Uterus (tissue), 4 donors: ENCODE measurements around the gene ZBTB46. TPM values are rescaled to one million over a fixed set of nuclear protein-coding genes. Genes with fewer than 3 reads are reported as not detected.

Experiments used
- DNase-seq, 2 donors: peaks; one replicate each; pipeline ENCODE4 v3.0.0-alpha.2; 2019 to 2020
- H3K27ac ChIP-seq, 2 donors: fragments of 200-600 bp; sonication (generic); 1 replicate in 1 of 2; 2 replicates in 1 of 2; pipeline ENCODE4 v1.5.1; 2016 to 2018
- H3K27me3 ChIP-seq, 2 donors: fragments of 200-600 bp; sonication (generic); one replicate each; pipeline ENCODE4 v1.5.1; 2018 to 2019; ENCODE audit warnings: control low read depth in 1 of 2
- H3K36me3 ChIP-seq, 2 donors: fragments of 200-600 bp; sonication (generic); one replicate each; pipeline ENCODE4 v1.5.1; 2019; ENCODE audit warnings: control low read depth in 1 of 2
- H3K4me1 ChIP-seq, 2 donors: fragments of 200-600 bp; sonication (generic); one replicate each; pipeline ENCODE4 v1.5.1; 2018 to 2019; ENCODE audit warnings: control low read depth in 1 of 2
- H3K4me3 ChIP-seq, 2 donors: fragments of 200-600 bp; sonication (generic); 1 replicate in 1 of 2; 2 replicates in 1 of 2; pipeline ENCODE4 v1.5.1; 2018 to 2019; ENCODE audit warnings: mild to moderate bottlenecking in 1 of 2
- H3K9me3 ChIP-seq, 2 donors: fragments of 200-600 bp; sonication (generic); one replicate each; pipeline ENCODE4 v1.5.1; 2019; ENCODE audit warnings: control low read depth in 1 of 2
- POLR2A ChIP-seq, 2 donors: fragments of 450-650 bp; IDR thresholded peaks; one replicate each; pipeline ENCODE4 v1.6.1; 2016; ENCODE audit warnings: antibody characterized with exemption in 2 of 2, mild to moderate bottlenecking in 1 of 2, moderate library complexity in 1 of 2
- intact Hi-C: fragments of 100-400 bp; cut with DNase I; formaldehyde crosslinking; loops from one replicate; pipeline ENCODE4 v1.15.1; 2023; ENCODE audit warnings: low total_unique reads
- total RNA-seq, 4 donors: library from RNA; depleted of rRNA in 3 of 4; stranded (reverse); fragments of >200 nt in 3 of 4; gene quantifications; one replicate each; pipeline versions ENCODE4 v1.1.0 to v1.2.4, GENCODE V29; 2014 to 2023
- TF ChIP-seq, protein P1 (sequence below), 4 experiments: fragments of 200-600 bp in 2 of 4; fragments of 450-650 bp in 2 of 4; sonication (generic) in 2 of 4; IDR thresholded peaks; one replicate each; pipeline ENCODE4 v1.5.1; 2016 to 2019; ENCODE audit warnings: antibody characterized with exemption in 4 of 4, mild to moderate bottlenecking in 2 of 4, moderate library complexity in 1 of 4
- donor health status: DM: yes; HTN: yes; CAD: no.

The ZBTB46 gene
- total RNA-seq, 4 donors from 2014 or later: 5.0 to 62.8 (median 38.8) TPM

DNA sequence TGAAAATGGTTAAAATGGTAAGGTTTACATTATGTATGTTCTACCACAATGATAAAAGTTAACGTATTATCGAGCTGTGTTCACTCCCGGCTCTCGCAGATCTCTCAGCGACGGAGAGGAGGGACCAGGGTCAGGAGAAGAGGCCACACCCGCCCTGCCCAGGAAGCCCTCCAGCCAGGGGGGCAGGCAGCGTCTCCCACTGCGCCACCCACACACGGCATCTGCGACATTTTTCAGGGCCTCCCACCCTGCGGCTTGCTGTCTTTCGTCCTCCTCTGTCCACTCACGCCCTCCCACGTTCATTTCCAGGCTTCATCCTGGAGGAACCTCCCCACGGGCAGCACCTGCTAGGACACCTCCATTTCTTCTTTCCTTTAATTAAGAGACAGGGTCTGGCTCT is 43.3 kb downstream of the ZBTB46 start:
- Histone ChIP-seq H3K27ac (no peak overlapping the region), H3K4me1 (no peaks in the 10 kb centered on the region), H3K4me3 (no peak overlapping the region), H3K36me3 (no peaks in the 10 kb centered on the region), H3K9me3 (no peaks in the 10 kb centered on the region), H3K27me3 (no peaks in the 10 kb centered on the region)
- TF ChIP-seq, protein P1, sequence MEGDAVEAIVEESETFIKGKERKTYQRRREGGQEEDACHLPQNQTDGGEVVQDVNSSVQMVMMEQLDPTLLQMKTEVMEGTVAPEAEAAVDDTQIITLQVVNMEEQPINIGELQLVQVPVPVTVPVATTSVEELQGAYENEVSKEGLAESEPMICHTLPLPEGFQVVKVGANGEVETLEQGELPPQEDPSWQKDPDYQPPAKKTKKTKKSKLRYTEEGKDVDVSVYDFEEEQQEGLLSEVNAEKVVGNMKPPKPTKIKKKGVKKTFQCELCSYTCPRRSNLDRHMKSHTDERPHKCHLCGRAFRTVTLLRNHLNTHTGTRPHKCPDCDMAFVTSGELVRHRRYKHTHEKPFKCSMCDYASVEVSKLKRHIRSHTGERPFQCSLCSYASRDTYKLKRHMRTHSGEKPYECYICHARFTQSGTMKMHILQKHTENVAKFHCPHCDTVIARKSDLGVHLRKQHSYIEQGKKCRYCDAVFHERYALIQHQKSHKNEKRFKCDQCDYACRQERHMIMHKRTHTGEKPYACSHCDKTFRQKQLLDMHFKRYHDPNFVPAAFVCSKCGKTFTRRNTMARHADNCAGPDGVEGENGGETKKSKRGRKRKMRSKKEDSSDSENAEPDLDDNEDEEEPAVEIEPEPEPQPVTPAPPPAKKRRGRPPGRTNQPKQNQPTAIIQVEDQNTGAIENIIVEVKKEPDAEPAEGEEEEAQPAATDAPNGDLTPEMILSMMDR (IDR thresholded peaks at IDR 0.05): no peak
- no peak for TF ChIP-seq POLR2A (IDR thresholded peaks at IDR 0.05)
- intact Hi-C loops: loop anchor here (10.0 kb wide), 1 partner anchor 77 kb away; the partner anchor contains the start of genes ABHD16B and TPD52L2
- no peak for DNase-seq

DNA sequence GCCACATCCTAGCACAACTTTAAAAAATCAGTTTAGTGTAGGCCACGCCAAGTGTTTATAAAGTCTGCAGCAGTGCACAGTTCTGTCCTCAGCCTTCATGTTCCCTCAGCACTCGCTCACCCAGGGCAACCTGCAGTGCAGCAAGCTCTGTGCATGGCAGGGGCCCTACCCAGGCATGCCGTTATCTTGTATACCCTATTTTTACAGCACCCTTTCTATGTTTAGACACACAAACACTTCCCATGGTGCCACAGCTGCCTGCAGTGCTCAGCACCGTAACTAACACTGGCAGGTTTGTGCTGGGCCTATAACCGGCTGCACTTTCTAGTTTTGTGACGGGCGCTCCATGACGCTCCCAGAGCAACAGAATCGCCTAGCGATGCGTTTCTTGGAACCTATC is 43.8 kb downstream of the ZBTB46 start:
- Histone ChIP-seq H3K27me3 (no peaks in the 10 kb centered on the region), H3K36me3 (no peaks in the 10 kb centered on the region), H3K9me3 (no peaks in the 10 kb centered on the region), H3K27ac (no peak overlapping the region), H3K4me3 (no peak overlapping the region), H3K4me1 (no peaks in the 10 kb centered on the region)
- no peak for TF ChIP-seq POLR2A (IDR thresholded peaks at IDR 0.05)
- TF ChIP-seq, protein P1 (IDR thresholded peaks at IDR 0.05): no peak
- intact Hi-C loops: loop anchor here (10.0 kb wide), 1 partner anchor 77 kb away; the partner anchor contains the start of genes ABHD16B and TPD52L2
- no peak for DNase-seq

DNA sequence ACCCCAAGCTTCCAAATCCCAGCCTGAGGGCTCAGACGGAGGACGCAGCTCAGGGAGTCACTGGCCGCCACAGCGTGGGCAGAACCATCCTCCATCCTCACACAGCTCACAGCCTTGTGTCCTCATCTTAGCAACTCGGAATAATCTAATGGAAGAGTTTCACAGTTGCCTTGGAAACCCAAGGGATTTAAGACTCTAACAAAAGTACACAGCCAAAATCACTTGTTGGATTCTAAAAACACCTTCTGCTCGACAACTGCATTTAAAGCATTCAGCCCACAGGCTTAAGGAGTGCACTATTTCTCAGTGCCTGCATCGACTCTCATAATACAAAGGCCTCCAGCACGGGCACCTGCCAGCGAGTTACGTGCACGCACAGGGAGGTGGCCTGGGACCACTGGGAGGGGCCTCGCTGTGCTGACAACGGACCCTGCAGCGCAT is 45.4 kb downstream of the ZBTB46 start:
- intact Hi-C loops: loop anchor here (10.0 kb wide), 1 partner anchor 79 kb away; the partner anchor contains the start of genes ABHD16B and TPD52L2
- DNase-seq: no peak
- Histone ChIP-seq H3K4me3 (no peak overlapping the region), H3K4me1 (no peaks in the 10 kb centered on the region), H3K27ac (no peak overlapping the region), H3K9me3 (no peaks in the 10 kb centered on the region), H3K36me3 (no peaks in the 10 kb centered on the region), H3K27me3 (no peaks in the 10 kb centered on the region)
- no peak for TF ChIP-seq POLR2A (IDR thresholded peaks at IDR 0.05)
- TF ChIP-seq, protein P1 (IDR thresholded peaks at IDR 0.05): no peak

DNA sequence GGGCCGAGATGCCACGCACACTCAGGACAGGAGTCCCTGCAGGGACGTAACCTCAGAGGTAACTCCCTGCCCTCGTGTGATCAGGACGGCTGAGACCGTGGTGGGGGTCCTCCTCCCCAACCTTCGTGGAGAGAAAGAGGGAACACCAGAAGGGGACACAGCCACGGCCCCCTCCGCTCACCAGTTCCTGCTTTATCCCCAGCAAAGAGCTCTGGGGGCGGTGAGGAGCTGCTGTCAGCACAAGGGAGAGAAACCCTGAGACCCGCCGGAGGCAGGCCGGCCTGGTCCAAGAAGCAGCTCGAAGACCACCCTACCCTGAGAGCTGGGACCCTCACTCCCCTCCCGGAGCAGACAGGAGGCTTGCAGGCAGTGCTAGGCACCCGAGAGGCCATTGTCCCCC is 47.1 kb downstream of the ZBTB46 start:
- no peak for TF ChIP-seq POLR2A (IDR thresholded peaks at IDR 0.05)
- TF ChIP-seq, protein P1 (IDR thresholded peaks at IDR 0.05): no peak
- H3K27me3 ChIP-seq: no peaks in the 10 kb centered on the region
- no peak for DNase-seq
- H3K9me3 ChIP-seq: no peaks in the 10 kb centered on the region
- H3K27ac ChIP-seq: no peak overlapping the region
- H3K36me3 ChIP-seq: no peaks in the 10 kb centered on the region
- H3K4me3 ChIP-seq: no peak overlapping the region
- no peaks in the 10 kb centered on the region for H3K4me1 ChIP-seq
- intact Hi-C loops: loop anchor here (10.0 kb wide), 1 partner anchor 81 kb away; the partner anchor contains the start of genes ABHD16B and TPD52L2

DNA sequence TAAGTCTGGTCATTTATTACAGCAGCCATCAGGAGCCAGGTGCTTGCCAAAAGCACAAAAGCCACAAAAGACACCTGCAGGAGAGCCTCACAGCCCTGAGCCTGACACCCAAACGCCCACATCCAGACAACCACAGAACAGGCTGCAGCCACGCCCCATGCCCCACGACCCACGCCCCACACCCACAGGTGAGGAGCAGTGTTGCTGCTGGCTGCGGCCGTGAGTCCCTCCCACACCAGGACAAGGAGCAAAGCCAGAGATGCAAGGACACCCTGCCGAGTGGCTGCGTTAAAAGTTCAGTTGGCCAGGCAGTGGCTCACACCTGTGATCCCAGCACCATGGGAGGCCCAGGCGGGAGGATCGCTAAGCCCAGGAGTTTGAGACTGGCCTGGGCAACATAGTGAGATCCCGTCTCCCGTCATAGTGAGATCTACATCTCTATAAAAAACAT is 48.5 kb downstream of the ZBTB46 start:
- Histone ChIP-seq H3K4me1 (no peaks in the 10 kb centered on the region), H3K4me3 (no peak overlapping the region), H3K27ac (no peak overlapping the region), H3K36me3 (no peaks in the 10 kb centered on the region), H3K27me3 (no peaks in the 10 kb centered on the region), H3K9me3 (no peaks in the 10 kb centered on the region)
- TF ChIP-seq, protein P1 (IDR thresholded peaks at IDR 0.05): no peak
- no peak for TF ChIP-seq POLR2A (IDR thresholded peaks at IDR 0.05)
- intact Hi-C loops: loop anchor here (10.0 kb wide), 1 partner anchor 82 kb away; the partner anchor contains the start of genes ABHD16B and TPD52L2
- no peak for DNase-seq
